Measurements from ENCODE around the gene NSUN2.

DNA sequence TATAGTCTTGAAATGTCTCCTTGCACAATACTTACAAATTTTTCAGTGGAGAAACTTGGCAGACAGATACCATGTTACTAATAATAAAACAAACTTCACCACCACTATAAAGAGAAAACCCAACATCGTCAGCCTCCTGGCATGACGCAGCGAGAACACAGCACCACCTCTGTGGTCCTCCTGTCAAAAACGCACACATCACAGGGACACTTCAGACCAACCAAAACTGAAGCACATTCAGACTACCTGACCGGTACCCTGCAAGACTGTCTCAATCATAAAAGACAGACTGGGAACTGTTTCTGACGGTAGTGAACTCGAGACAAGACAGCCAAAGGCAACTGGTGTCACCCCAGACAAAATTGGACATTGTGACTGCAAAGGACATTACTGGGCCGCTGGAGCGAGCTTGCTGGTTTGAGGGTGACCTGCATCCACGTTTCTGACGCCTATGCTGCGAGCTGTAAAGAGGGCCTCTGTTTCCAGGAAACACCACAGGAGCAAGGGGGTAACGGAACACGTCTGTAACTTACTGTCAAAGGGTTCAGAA is 34.4 kb downstream of the NSUN2 start:
- TF ChIP-seq, protein P1, sequence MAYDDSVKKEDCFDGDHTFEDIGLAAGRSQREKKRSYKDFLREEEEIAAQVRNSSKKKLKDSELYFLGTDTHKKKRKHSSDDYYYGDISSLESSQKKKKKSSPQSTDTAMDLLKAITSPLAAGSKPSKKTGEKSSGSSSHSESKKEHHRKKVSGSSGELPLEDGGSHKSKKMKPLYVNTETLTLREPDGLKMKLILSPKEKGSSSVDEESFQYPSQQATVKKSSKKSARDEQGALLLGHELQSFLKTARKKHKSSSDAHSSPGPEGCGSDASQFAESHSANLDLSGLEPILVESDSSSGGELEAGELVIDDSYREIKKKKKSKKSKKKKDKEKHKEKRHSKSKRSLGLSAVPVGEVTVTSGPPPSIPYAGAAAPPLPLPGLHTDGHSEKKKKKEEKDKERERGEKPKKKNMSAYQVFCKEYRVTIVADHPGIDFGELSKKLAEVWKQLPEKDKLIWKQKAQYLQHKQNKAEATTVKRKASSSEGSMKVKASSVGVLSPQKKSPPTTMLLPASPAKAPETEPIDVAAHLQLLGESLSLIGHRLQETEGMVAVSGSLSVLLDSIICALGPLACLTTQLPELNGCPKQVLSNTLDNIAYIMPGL (CRISPR knock-in tag; IDR thresholded peaks at IDR 0.05; ENCODE audit: borderline replicate concordance): no peak
- TF ChIP-seq GATA3 (IDR thresholded peaks at IDR 0.05; ENCODE audit: borderline replicate concordance): no peak
- TF ChIP-seq, protein P2, sequence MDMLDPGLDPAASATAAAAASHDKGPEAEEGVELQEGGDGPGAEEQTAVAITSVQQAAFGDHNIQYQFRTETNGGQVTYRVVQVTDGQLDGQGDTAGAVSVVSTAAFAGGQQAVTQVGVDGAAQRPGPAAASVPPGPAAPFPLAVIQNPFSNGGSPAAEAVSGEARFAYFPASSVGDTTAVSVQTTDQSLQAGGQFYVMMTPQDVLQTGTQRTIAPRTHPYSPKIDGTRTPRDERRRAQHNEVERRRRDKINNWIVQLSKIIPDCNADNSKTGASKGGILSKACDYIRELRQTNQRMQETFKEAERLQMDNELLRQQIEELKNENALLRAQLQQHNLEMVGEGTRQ (IDR thresholded peaks at IDR 0.05): no peak
